Activated CD4-positive, alpha-beta T cell treated with anti-CD3 and anti-CD28 coated beads, Interleukin-2, amount 10 ng/mL, durations not matched to agents 24 days and 14 days (primary cell): ENCODE results near the gene UTP3. TPM values are rescaled to one million over a fixed set of nuclear protein-coding genes. Genes with fewer than 3 reads are reported as not detected.
"Not testable (repeated sequence)": the region's sequence is repeated elsewhere in the genome, so short reads cannot be mapped to it uniquely, and the experiment has no call there.

Experiments used
- DNase-seq: peaks from one replicate; pipeline ENCODE4 v3.0.0; 2022
- H3K27ac Mint-ChIP-seq: one replicate; pipeline ENCODE4 v1.8.0; 2022; ENCODE audit warnings: mild to moderate bottlenecking, mixed read lengths
- H3K27me3 Mint-ChIP-seq: one replicate; pipeline ENCODE4 v1.8.0; 2022; ENCODE audit warnings: mixed read lengths
- H3K36me3 Mint-ChIP-seq: one replicate; pipeline ENCODE4 v1.8.0; 2022; ENCODE audit warnings: low read depth, mild to moderate bottlenecking, mixed read lengths
- H3K4me1 Mint-ChIP-seq: one replicate; pipeline ENCODE4 v1.8.0; 2021; ENCODE audit warnings: mixed read lengths
- H3K4me3 Mint-ChIP-seq: one replicate; pipeline ENCODE4 v1.8.0; 2022; ENCODE audit warnings: mild to moderate bottlenecking, moderate library complexity, mixed read lengths
- H3K9me3 Mint-ChIP-seq: one replicate; pipeline ENCODE4 v1.8.0; 2021; ENCODE audit warnings: mixed read lengths
- intact Hi-C: fragments of 100-400 bp; cut with micrococcal nuclease; formaldehyde crosslinking; loops from one replicate; pipeline ENCODE4 v1.15.1; 2023
- total RNA-seq: library from RNA; stranded (reverse); gene quantifications from 2 replicates; pipeline ENCODE4 v1.2.3, GENCODE V29; 2022

The UTP3 gene
- total RNA-seq, 1 donor from 2014 or later, result 45.9 TPM

DNA sequence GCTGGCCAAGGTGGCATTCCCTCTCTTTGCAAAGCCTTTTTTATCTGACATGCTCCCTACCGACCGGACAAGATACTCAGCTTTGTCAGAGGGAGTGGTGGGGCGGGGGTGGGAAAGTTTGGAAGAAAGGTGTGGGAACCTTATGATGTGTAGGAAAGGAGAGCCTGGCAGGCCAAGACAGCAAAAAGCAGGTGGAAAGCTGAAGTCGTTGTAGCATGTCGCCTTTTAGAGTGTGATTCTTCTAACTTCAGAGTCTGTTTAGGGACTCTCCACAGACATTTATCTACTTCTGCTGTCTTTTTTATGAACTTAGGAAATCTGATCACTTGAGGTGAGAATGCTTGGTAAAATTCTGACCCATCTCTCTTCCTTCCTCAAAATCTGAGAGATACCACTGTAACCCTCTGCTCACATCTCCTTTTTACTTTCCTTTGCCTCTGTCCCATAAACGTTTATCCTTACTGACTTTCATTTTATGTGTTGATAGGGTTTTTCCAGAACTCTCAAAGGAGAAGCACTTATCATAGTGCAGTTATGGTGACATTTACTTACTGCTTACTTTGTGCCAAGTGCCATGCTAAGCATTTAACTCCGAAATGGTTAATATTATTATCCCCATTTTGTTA lies 25.2 kb downstream of the UTP3 start:
- H3K27ac Mint-ChIP-seq, result no peak overlapping the region
- no peaks in the 10 kb centered on the region for H3K36me3 Mint-ChIP-seq
- DNase-seq, result no peak
- H3K27me3 Mint-ChIP-seq, result no peaks in the 10 kb centered on the region
- no peaks in the 10 kb centered on the region for H3K9me3 Mint-ChIP-seq
- peaks cover 24% of the 10 kb centered on the region for H3K4me1 Mint-ChIP-seq
- H3K4me3 Mint-ChIP-seq, result no peak overlapping the region
- intact Hi-C loops, result no loop called here

DNA sequence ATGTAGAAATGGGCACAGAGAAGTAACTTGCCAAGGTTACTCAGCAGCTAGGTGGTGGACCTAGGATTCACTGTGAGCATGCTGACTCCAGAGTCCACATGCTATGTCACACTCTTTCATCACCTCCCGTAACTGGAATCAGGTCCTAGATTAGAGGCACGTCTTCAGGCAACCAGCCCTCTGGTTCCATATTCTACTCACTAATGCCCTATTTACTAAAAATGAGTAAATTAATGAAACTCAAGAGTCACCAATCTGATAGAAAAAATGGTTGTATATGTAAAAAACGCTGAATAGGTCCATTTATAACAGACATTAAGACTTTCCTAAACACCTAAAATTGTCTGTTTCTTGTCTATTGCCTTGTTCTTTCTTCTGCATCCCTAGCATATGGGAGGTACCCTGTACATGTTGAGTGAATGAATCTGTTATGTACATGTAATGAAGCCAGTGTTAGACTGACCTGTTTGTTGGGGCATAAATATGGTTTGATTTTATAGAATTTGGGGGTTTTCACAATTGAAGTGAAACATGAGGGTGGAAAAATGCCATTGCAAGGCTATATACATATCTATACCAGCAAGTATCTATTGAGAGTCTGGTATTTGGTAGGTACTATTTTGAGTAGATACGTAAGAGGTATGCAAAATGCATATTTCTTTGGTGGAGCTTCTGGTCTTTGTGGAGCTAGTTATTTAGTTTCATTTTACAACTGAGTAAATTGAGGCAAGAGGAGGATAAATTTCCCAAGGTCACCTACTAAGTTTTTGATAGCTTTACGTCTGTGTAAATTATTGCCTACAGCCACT lies 26.0 kb downstream of the UTP3 start:
- Mint-ChIP-seq H3K36me3 (no peaks in the 10 kb centered on the region), H3K27me3 (no peaks in the 10 kb centered on the region), H3K27ac (no peak overlapping the region), H3K4me1 (peaks cover 24% of the 10 kb centered on the region), H3K4me3 (no peak overlapping the region), H3K9me3 (no peaks in the 10 kb centered on the region)
- intact Hi-C loops, result no loop called here
- no peak for DNase-seq

DNA sequence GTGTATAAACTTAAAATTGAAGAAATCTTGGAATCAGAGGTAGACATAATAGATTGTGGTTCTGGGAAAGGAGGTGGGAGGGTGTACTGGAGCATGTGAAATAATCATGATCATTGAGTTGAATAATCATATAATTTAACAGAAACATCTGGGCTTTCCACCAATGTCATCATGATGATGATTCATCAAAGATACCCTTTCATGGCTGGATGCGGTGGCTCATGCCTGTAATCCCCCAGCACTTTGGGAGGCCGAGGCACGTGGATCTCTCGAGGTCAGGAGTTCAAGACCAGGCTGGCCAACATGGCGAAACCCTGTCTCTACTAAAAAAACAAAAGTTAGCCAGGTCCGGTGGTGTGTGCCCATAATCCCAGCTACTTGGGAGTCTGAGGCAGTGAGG lies 26.8 kb downstream of the UTP3 start:
- Mint-ChIP-seq H3K9me3 (no peaks in the 10 kb centered on the region), H3K27me3 (no peaks in the 10 kb centered on the region), H3K27ac (no peak overlapping the region), H3K36me3 (no peaks in the 10 kb centered on the region), H3K4me3 (no peak overlapping the region), H3K4me1 (peaks cover 24% of the 10 kb centered on the region)
- DNase-seq, result no peak
- intact Hi-C loops, result no loop called here

DNA sequence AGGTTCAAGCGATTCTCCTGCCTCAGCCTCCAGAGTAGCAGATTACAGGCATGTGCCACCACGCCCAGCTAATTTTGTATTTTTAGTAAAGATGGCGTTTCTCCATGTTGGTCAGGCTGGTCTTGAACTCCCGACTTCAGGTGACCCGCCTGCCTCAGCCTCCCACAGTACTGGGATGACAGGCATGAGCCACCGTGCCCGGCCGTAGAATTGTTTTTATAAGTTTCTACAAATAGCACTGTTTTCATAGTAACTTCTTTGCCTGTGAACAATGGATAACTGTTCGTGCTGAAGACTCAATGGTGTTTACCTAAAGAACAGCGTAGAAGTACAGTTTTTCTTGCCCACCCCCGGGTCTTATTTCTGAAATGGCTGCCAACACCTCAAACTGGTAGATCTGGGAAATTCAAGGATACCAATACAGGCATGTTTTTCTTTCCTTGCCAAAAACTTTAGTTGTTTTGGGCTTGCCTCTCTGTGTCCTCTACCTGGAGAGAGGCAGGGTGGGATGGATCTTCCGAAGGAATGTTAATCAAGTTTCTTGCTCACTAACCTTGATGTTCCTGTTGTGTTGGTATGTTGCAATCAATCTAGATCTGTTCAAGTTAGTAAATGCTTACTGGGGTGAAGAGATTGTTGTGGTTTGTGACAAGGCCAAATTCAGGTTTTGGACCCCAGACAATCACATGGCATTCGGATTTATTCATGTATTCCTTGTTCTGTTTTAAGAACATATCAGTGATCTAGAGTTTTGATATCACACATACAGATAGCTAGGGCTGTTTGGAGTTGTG lies 30.7 kb downstream of the UTP3 start:
- Mint-ChIP-seq H3K36me3 (no peaks in the 10 kb centered on the region), H3K27me3 (no peaks in the 10 kb centered on the region), H3K27ac (no peak overlapping the region), H3K4me1 (peaks cover 23% of the 10 kb centered on the region), H3K4me3 (no peak overlapping the region), H3K9me3 (no peaks in the 10 kb centered on the region)
- no peak for DNase-seq
- intact Hi-C loops, result no loop called here

DNA sequence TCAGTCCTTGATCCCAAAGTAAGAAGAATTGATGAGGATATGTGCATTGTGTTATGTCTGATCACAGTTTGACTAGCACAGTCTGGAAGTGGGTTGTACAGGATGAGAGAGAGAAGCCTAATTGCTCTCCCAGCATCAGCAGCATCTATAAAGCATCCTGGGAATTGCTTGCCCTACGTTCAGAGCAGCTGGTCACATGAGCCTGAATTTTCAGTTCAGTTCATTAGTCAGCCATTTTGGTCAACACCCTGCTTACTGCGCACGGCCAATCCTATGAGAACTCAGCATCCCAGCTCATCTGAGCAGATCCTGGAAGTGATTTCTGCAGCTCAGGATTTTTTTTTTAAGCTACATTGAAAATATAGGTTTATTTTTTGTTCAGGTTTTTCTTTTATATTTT lies 33.4 kb downstream of the UTP3 start, which contains the start of gene RUFY3:
RUFY3 (plus strand) TSS at position 218 of the 400 bp plus-strand sequence. CDS start 610 bp downstream, outside the sequence.
- Mint-ChIP-seq H3K36me3 (no peaks in the 10 kb centered on the region), H3K4me1 (peaks cover 14% of the 10 kb centered on the region), H3K4me3 (peak within 1 kb of the TSS; percentile 35), H3K27me3 (no peaks in the 10 kb centered on the region), H3K27ac (peak within 1 kb of the TSS; percentile 67), H3K9me3 (no peaks in the 10 kb centered on the region)
- DNase-seq, result no peak
- intact Hi-C loops, result loop anchor here (2.0 kb wide), 1 partner anchor 15 kb away; no protein-coding TSS in a partner anchor

DNA sequence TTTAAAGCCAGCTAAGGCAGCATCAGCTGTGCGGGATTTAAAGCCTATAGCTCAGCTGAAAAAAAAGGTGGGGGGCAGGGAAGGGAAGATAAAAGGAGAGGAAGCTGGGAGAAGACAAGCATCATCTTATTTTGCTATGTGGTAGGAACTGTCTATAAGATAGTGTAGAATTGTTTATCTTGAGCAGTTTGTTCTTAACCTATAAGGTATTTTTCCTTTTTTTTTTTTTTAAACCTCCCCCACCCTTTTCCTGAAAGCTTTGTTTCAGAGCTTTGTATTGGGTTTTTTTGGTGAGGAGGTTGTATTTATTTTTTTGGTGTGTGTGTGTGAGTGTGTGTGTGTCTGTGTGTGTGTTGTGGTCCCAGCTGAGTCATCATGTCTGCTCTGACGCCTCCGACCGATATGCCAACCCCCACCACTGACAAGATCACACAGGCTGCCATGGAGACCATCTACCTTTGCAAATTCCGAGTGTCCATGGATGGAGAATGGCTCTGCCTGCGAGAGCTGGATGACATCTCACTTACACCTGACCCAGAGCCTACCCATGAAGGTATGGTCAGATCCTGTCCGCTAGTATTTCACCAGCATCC lies 34.0 kb downstream of the UTP3 start:
- Mint-ChIP-seq H3K36me3 (no peaks in the 10 kb centered on the region), H3K27me3 (no peaks in the 10 kb centered on the region), H3K4me3 (peak overlapping the region; percentile 35), H3K27ac (peak overlapping the region; percentile 67), H3K4me1 (peaks cover 14% of the 10 kb centered on the region), H3K9me3 (no peaks in the 10 kb centered on the region)
- intact Hi-C loops, result loop anchor here (2.0 kb wide), 1 partner anchor 15 kb away; no protein-coding TSS in a partner anchor
- peak; percentile 67 for DNase-seq

DNA sequence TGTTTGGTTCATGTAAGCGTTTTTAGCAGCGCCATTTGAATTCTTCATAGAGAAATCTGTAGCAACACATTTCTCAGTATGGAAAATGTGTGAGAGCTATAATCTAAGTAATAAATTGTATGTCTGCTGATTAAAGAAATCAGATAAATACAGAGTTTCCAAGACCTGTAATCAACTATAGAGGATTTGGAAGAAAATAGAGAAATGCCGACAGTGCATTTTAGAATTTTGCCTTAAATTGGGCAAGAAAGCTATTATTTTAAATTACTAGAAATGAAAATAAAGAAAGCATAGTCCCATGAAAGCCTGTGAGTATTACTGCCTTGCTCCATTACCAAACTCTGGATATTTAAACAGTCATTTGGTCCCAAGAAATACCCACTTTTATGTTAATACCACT lies 36.1 kb downstream of the UTP3 start:
- no peak overlapping the region for H3K27ac Mint-ChIP-seq
- intact Hi-C loops, result no loop called here
- no peaks in the 10 kb centered on the region for H3K9me3 Mint-ChIP-seq
- peaks cover 13% of the 10 kb centered on the region for H3K4me1 Mint-ChIP-seq
- no peak for DNase-seq
- no peaks in the 10 kb centered on the region for H3K27me3 Mint-ChIP-seq
- H3K36me3 Mint-ChIP-seq, result no peaks in the 10 kb centered on the region
- H3K4me3 Mint-ChIP-seq, result no peak overlapping the region

DNA sequence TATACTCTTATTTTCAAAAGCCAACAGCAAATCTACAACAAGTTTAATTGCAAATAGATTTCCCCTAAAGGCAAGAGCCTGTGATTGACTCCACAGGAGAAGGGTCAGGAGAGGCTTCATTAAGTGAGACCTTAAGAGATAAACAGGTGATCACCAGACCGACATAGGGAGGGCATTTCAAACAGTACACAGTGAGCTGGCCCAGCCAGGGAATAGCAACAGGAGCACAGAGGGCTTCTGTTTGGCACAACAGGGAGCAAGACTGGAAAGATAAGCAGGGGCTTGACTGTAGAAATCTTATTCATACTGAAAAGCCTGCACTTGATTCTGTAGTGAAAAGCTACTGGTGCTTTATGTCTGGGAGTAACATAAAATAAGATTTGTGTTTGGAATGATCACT lies 37.3 kb downstream of the UTP3 start:
- Mint-ChIP-seq H3K9me3 (no peaks in the 10 kb centered on the region), H3K27ac (no peak overlapping the region), H3K4me3 (no peak overlapping the region), H3K27me3 (no peaks in the 10 kb centered on the region), H3K4me1 (peaks cover 13% of the 10 kb centered on the region), H3K36me3 (no peaks in the 10 kb centered on the region)
- DNase-seq, result no peak
- intact Hi-C loops, result no loop called here

DNA sequence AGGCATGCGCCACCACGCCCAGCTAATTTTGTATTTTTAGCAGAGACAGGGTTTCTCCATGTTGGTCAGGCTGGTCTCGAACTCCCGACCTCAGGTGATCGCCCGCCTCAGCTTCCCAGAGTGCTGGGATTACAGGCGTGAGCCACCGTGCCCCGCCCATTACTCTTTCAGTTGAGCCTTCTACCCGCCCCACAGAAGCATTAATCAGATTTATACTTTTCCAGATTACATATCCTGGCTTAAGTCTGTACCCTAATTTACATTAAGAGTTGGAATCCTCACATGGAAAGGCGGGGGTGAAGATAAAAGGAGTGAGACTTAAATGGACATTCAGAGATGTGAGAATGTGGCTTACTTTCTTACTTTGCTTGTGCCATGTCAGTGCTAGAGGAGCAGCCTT lies 38.2 kb downstream of the UTP3 start:
- intact Hi-C loops, H3K27me3 Mint-ChIP-seq, H3K4me3 Mint-ChIP-seq, H3K27ac Mint-ChIP-seq, DNase-seq, H3K36me3 Mint-ChIP-seq, H3K9me3 Mint-ChIP-seq: not testable (repeated sequence)
- H3K4me1 Mint-ChIP-seq, result peaks cover 13% of the 10 kb centered on the region

DNA sequence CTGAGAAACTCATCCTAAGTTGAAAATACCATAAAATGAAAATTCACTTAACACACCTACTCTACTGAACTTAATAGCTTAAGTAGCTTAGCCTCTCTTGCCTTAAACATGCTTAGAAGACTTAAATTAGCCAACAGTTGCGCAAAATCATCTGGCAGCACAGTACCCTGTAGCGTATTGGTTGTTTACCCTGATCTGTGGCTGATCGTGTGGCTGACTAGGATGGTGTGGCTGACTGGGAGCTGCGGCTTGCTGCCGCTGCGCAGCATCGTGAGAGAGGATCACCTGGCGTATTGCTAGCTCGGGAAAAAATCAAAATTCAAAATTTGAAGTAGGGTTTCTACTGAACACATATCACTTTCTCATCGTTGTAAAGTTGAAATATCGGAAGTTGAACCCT lies 39.8 kb downstream of the UTP3 start:
- Mint-ChIP-seq H3K27ac (no peak overlapping the region), H3K9me3 (no peaks in the 10 kb centered on the region), H3K27me3 (no peaks in the 10 kb centered on the region), H3K4me1 (peaks cover 3% of the 10 kb centered on the region), H3K4me3 (no peak overlapping the region), H3K36me3 (no peaks in the 10 kb centered on the region)
- intact Hi-C loops, result no loop called here
- no peak for DNase-seq

DNA sequence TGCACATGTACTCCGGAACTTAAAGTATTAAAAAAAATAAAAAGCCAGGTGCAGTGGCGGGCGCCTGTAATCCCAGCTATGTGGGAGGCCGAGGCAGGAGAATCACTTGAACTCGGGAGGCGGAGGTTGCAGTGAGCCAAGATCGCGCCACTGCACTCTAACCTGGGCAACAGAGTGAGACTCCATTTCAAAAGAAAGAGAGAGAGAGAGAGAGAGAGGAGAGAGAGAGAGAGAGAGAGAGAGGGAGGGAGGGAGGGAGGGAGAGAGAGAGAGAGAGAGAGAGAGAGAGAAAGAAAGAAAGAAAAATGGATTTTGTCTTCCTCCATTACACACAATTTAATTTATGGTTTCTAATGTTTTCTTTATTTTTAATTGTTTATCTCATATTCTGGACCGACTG lies 44.5 kb downstream of the UTP3 start:
- not testable (repeated sequence) for H3K27ac Mint-ChIP-seq, H3K27me3 Mint-ChIP-seq, DNase-seq, H3K36me3 Mint-ChIP-seq, H3K9me3 Mint-ChIP-seq, H3K4me3 Mint-ChIP-seq
- intact Hi-C loops, result loop anchor here (5.0 to 10.0 kb wide), 3 partner anchors 69 to 262 kb away; partner anchors contain the start of gene DCK
- H3K4me1 Mint-ChIP-seq, result peaks cover 33% of the 10 kb centered on the region

DNA sequence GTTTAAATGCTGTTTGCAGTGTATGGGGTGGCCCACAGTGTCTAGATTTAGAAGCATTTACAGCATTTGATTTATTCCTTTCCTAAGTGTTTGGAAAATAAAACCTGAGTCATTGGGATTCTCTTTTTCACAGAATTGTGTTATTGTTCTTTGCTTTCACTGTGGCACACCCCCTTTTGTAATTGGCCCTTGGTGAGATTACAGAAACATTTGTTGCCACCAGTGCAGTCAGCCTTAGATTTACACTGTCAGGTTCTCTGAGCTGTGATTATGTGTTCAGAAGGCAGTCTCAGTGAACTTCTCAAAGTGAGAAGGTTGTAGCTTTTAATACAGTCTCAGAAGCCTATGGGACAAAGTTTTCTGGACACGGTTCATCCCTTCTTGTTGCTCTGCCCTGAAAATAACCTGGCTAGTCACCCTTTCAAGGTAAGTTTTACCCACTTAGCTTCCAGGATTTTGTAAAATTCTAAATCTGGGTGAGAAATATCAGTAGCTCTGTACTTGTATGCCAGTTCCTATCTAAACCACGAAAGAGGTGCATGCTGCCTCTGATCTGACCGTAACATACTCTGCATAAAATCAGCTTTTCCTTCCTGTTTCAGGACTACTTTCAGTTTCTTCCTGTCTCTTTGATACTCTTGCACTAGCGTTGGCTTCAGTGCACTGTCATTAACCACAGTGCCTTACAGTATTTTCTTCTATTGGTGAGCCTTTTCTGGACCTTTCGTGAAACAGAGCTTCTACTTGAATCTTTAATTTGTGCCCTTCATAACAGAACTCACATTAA lies 46.0 kb downstream of the UTP3 start:
- H3K4me1 Mint-ChIP-seq, result peaks cover 33% of the 10 kb centered on the region

DNA sequence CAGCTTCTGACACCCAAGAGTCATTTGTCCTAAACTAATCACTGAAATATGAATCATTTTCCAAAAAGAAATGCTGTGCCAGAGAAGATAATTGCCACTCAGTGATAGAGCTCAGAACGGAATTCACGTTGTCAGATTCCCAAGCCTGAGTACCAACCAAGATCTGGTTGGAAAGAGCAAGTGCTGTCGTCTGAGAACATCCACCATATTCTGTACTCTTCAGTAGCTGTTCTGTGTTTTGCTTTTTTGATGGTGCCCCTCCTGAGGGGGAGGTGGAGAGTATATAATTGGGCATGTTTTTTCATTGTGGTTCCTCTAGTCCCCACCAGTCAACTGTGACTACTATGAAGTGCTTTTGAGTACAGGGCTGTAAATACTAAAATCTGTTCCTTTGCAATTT lies 46.6 kb downstream of the UTP3 start:
- intact Hi-C loops, result loop anchor here (1.0 to 10.0 kb wide), 5 partner anchors 30 to 260 kb away; partner anchors contain the start of genes DCK and UTP3
- Mint-ChIP-seq H3K36me3 (no peaks in the 10 kb centered on the region), H3K4me3 (peak overlapping the region; percentile 73), H3K27ac (peak overlapping the region; percentile 48), H3K27me3 (peaks cover 1% of the 10 kb centered on the region), H3K4me1 (peaks cover 33% of the 10 kb centered on the region), H3K9me3 (no peaks in the 10 kb centered on the region)
- DNase-seq, result peak; percentile 63

More for the DNA sequence above, 46.0 kb downstream of the UTP3 start:
- Mint-ChIP-seq H3K27me3 (no peaks in the 10 kb centered on the region), H3K4me3 (peak overlapping the region; percentile 73), H3K9me3 (no peaks in the 10 kb centered on the region), H3K27ac (peak overlapping the region; percentile 48), H3K36me3 (no peaks in the 10 kb centered on the region)
- intact Hi-C loops, result loop anchor here (1.0 to 10.0 kb wide), 5 partner anchors 29 to 260 kb away; partner anchors contain the start of genes DCK and UTP3
- DNase-seq, result peak; percentile 85
